Measurements from ENCODE around the gene PNPLA6. TPM values are rescaled to one million over a fixed set of nuclear protein-coding genes. Genes with fewer than 3 reads are reported as not detected.
A peak's percentile ranks its signal among the peaks of the same experiment; 100 is the strongest.

The PNPLA6 gene
- total RNA-seq, 1 experiment from 2014 or later = 176 TPM

- Histone ChIP-seq H3K27me3 (ENCODE audit: control insufficient read depth, insufficient read depth, low read length) (no peaks in the 10 kb centered on the region), H3K4me3 (ENCODE audit: low read depth in 2 of 2, low read length in 2 of 2) (peak within 1 kb of the TSS; percentile 55 to 61), H3K4me1 (ENCODE audit: control insufficient read depth, insufficient read depth, low read length) (peaks cover 6% of the 10 kb centered on the region), H3K36me3 (ENCODE audit: control insufficient read depth, insufficient read depth, low read length) (no peaks in the 10 kb centered on the region), H3K27ac (ENCODE audit: low read length) (peak within 1 kb of the TSS; percentile 90), H3K9me3 (ENCODE audit: control insufficient read depth, insufficient read depth, low read depth, low read length) (no peaks in the 10 kb centered on the region)
- TF ChIP-seq REST (IDR thresholded peaks at IDR 0.05; ENCODE audit: insufficient read depth in 1 of 2, low read depth in 2 of 2, low read length in 1 of 2) = peak in 1 of 2 experiments; percentile 52; a peak in 1 of 4 replicates
- TF ChIP-seq CTCF (IDR thresholded peaks at IDR 0.05) = no peak
- TF ChIP-seq TCF7L2 (IDR thresholded peaks at IDR 0.05; ENCODE audit: low read depth, low read length) = 0 out of 2 replicates have a peak, but pooled peaks have one; percentile 24
- TF ChIP-seq SIN3A (IDR thresholded peaks at IDR 0.05; ENCODE audit: borderline replicate concordance, insufficient read depth, low read depth, low read length) = peak; percentile 74; the same call in 1 of the 2 replicates
- ATAC-seq (peak; percentile 98), DNase-seq (ENCODE audit: low read depth, low spot score) (peak; percentile 39)
- intact Hi-C loops (cut with micrococcal nuclease; ENCODE audit: unreplicated experiment) = no loop called here
- ChIA-PET CTCF (no interaction called here), POLR2A (no interaction called here)
- in situ Hi-C loops (cut with HindIII; ENCODE audit: low pct_unique_long_range_greater_than_20kb, low sequenced_read_pairs) = no loop called here
- no TSS peak for BruUV-seq (replicated peaks)
Observed at GRCh38 chr19:7488736-7489353, 46.7 kb upstream of the PNPLA6 start, which contains the start of gene PEX11G. Gene PEX11G, minus strand, starts transcription at chr19:7489035. Its CDS starts 25 bp downstream, at chr19:7489010.

- Histone ChIP-seq H3K27ac (ENCODE audit: low read length) (peak overlapping the region; percentile 90), H3K36me3 (ENCODE audit: control insufficient read depth, insufficient read depth, low read length) (no peaks in the 10 kb centered on the region), H3K4me3 (ENCODE audit: low read depth in 2 of 2, low read length in 2 of 2) (peak overlapping the region; percentile 55 to 61; a peak in 3 of 4 replicates), H3K27me3 (ENCODE audit: control insufficient read depth, insufficient read depth, low read length) (no peaks in the 10 kb centered on the region), H3K4me1 (ENCODE audit: control insufficient read depth, insufficient read depth, low read length) (peaks cover 6% of the 10 kb centered on the region), H3K9me3 (ENCODE audit: control insufficient read depth, insufficient read depth, low read depth, low read length) (no peaks in the 10 kb centered on the region)
- DNase-seq (ENCODE audit: low read depth, low spot score) (no peak), ATAC-seq (no peak)
- TF ChIP-seq CTCF (IDR thresholded peaks at IDR 0.05) (no peak), SIN3A (IDR thresholded peaks at IDR 0.05; ENCODE audit: borderline replicate concordance, insufficient read depth, low read depth, low read length) (no peak)
- intact Hi-C loops (cut with micrococcal nuclease; ENCODE audit: unreplicated experiment) = no loop called here
- ChIA-PET CTCF (interaction anchor here (0.8 kb wide), 1 partner anchor 32 kb away, joined by 6 read pairs; no protein-coding TSS in a partner anchor), POLR2A (no interaction called here)
- in situ Hi-C loops (cut with HindIII; ENCODE audit: low pct_unique_long_range_greater_than_20kb, low sequenced_read_pairs) = no loop called here
- no TSS peak for BruUV-seq (replicated peaks)
Observed at GRCh38 chr19:7489609-7490044, 45.9 kb upstream of the PNPLA6 start.

All from Panc1 (cell line).